NB4 (cell line): Measurements from ENCODE around the gene EPHB1.

Experiments used
- DNase-seq: peaks from one replicate; pipeline ENCODE4 v3.0.0; 2010; ENCODE audit warnings: low read depth
- H3K4me3 ChIP-seq: one replicate; pipeline ENCODE4 v1.5.1; 2011; ENCODE audit warnings: mild to moderate bottlenecking, low read depth, low read length, moderate library complexity
- CTCF ChIP-seq: IDR thresholded peaks from one replicate; pipeline ENCODE4 v1.5.1; 2012; ENCODE audit warnings: low read depth, low read length
- MAX ChIP-seq: IDR thresholded peaks from 2 replicates; pipeline ENCODE4 v1.6.1; 2011; ENCODE audit warnings: low read depth, low read length
- MYC ChIP-seq: IDR thresholded peaks from 2 replicates; pipeline ENCODE4 v1.6.1; 2011; ENCODE audit warnings: low read depth, low read length
- POLR2A ChIP-seq: IDR thresholded peaks from 2 replicates; pipeline ENCODE4 v1.6.1; 2011; ENCODE audit warnings: mild to moderate bottlenecking; ENCODE audit not compliant: insufficient read length; ENCODE audit errors: extremely low read depth

EPHB1 gene

DNA sequence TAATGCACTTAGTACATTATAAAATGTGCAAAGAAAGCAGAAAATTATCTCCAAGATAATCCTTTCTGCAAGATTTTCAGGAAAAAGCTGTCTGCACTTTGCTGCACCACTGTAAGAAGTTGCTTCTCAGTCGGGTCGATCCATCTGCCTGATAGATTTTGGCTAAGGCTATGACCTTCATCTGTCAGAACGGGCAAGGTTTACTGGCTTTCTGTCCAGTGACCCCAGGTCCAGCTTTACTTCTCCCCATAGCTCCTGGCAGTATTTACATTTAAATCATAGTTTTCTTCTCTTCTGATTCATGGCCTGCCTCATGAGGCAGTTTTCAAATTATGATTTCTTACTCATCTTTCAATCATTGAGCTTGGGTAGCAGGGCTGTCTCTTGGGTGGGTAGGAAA lies 422.7 kb downstream of the EPHB1 start:
- H3K4me3 ChIP-seq, result no peak overlapping the region
- no peak for DNase-seq
- TF ChIP-seq CTCF (no peak), MYC (no peak), POLR2A (no peak), MAX (no peak)

DNA sequence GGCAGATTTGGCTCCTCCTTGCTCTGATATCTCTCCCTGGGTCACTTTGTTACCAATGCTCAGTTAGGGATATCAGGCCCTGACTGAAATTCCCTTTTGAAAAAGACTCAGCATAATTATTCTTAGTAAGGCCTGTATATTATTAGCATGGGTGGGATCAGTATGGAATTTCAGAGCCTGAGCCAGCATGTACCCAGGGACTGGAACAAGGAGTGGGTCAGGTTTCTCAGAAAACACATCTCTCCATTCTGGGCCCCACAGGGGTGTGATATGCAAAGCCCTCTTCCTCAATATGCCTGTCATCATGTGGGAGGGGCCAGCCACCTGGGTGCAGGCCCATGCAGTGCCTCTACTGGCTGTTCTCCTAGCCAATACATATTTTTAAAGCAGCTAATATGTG lies 423.2 kb downstream of the EPHB1 start:
- H3K4me3 ChIP-seq, result no peak overlapping the region
- TF ChIP-seq MAX (no peak), CTCF (no peak), POLR2A (no peak), MYC (no peak)
- DNase-seq, result no peak

- no peak for TF ChIP-seq MYC
- no peak for TF ChIP-seq MAX
- no peak for TF ChIP-seq CTCF
- TF ChIP-seq POLR2A, result no peak
- DNase-seq, result no peak
- H3K4me3 ChIP-seq, result no peak overlapping the region
These were observed 423.7 kb downstream of the EPHB1 start for GRCh38 chr3:135218782-135219181.

DNA sequence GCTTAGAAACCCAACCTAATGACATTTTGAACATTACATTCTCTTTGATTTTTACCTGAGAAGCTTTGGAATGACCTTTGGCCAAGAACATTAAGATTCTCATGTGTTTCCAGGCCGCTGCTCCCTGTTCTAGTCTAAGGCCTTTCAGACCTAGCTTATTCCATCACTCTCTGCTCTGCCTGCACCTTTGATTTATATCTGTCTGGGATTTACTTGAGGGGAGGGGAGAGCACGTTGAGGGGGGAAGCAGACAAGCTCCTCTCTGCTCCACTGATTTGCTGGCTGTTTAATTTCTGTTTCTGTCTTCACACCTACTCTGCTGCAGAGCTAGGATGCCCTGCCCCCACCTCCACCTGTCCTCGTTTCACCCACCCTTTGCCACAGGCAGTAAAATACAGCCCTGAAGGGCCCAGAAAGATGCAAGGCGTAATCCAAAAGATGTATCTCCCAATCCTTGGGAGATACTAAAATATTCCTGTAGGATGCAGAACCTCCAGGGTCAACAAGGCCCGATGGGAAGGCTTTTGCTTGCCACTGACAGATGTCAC lies 429.8 kb downstream of the EPHB1 start:
- no peak for TF ChIP-seq MYC
- TF ChIP-seq MAX, result no peak
- no peak for TF ChIP-seq POLR2A
- TF ChIP-seq CTCF, result no peak
- no peak overlapping the region for H3K4me3 ChIP-seq
- no peak for DNase-seq

DNA sequence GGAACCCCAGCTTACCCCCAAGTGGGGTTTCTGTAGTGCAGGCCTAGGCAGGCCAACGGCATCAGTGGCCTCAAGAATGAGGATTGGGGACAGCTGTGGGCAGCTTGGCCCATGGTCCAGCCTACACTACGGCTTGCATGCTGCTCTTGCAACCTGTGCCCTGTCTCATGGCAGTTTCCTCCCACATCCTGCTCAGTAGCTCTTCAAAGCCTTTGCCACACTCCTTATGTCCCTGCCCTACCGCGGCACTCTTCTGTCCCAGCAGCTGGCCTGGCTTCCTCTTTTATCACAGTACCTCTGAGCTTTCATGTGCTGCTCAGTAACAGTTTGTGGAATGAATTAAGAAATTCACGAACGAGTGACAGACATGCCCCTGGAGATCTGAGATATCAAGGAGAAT lies 431.0 kb downstream of the EPHB1 start:
- no peak overlapping the region for H3K4me3 ChIP-seq
- peak; percentile 90 for DNase-seq
- peak; percentile 80 for TF ChIP-seq MYC
- no peak for TF ChIP-seq CTCF
- TF ChIP-seq MAX, result peak; percentile 83

DNA sequence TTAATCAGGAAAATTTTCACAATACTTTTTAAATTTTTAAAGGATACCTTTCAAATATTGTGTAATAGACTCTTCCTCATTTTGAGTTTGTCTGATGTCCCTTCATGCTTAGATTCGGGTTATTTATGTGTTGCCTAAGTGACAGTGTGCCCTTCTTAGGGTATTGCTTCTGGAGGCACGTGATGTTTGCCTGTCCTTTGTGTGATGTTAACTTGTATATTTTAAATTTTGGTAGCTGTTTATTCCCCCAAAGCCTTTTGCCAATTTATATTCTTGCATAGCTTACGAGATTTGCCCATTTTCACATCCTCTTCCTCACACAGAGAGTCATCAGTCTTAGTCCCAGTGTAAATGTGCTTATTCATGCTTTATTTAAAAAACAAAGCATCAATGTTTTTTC lies 433.1 kb downstream of the EPHB1 start:
- TF ChIP-seq MYC (no peak), CTCF (no peak), MAX (no peak), POLR2A (no peak)
- no peak overlapping the region for H3K4me3 ChIP-seq
- DNase-seq, result peak; percentile 49
